HepG2 (cell line): Measurements from ENCODE around the gene PANK2. TPM values are rescaled to one million over a fixed set of nuclear protein-coding genes. Genes with fewer than 3 reads are reported as not detected.

Source experiments
- ATAC-seq: fragments of 200-7000 bp; cut with Tn5 transposase; 3 replicates; pipeline ENCODE4 v1.9.1; 2020; ENCODE audit warnings: mild to moderate bottlenecking, moderate library complexity
- BruUV-seq: library from RNA; stranded (reverse); fragments of 400-500 nt; replicated peaks from 2 replicates; lab custom pipeline; 2021; lab: Mats Ljungman, UMichigan
- CTCF ChIA-PET: fragments of 300-600 bp; formaldehyde crosslinking; extraction: SDS; loops from one replicate; lab custom pipeline; 2021; ENCODE audit warnings: low total read pairs, inconsistent platforms, low intra/inter-chr PET ratio; lab: Yijun Ruan, JAX
- POLR2A ChIA-PET: fragments of 350-600 bp; sonication (Branson Sonifier 250); formaldehyde crosslinking; loops from one replicate; lab custom pipeline; 2020; ENCODE audit warnings: antibody characterized with exemption, inconsistent platforms; lab: Yijun Ruan, JAX
- DNase-seq: peaks from one replicate; pipeline ENCODE4 v3.0.0-alpha.2; 2015; ENCODE audit warnings: low spot score
- FAIRE-seq: peaks from 3 replicates; lab custom pipeline; 2011; peaks lifted over from hg19 to GRCh38; lab: Jason Lieb, UNC
- H2AFZ ChIP-seq: one replicate; pipeline ENCODE4 v1.6.1; 2011; ENCODE audit warnings: low read length, inconsistent platforms
- H3K27ac ChIP-seq: fragments of 300-600 bp; 3 replicates; pipeline ENCODE4 v1.8.0; 2011; ENCODE audit warnings: mixed run types, mild to moderate bottlenecking, mixed read lengths, low read length, inconsistent platforms; ENCODE audit not compliant: insufficient read depth; ENCODE audit errors: extremely low read length
- H3K27me3 ChIP-seq, 2 experiments: fragments of 200-600 bp in 1 of 2; 2 replicates in 1 of 2; 3 replicates in 1 of 2; pipeline versions ENCODE4 v1.6.0 to v1.8.0; 2011; ENCODE audit warnings: low read length in 2 of 2, mild to moderate bottlenecking in 2 of 2, moderate library complexity in 2 of 2, inconsistent platforms in 1 of 2; ENCODE audit not compliant: insufficient read depth in 2 of 2, control insufficient read depth in 1 of 2
- H3K36me3 ChIP-seq, 2 experiments: fragments of 200-600 bp in 1 of 2; replicated peaks in 1 of 2; 2 replicates in 1 of 2; 3 replicates in 1 of 2; pipeline versions ENCODE4 v1.5.1 to v1.8.0; 2011; ENCODE audit warnings: low read length in 2 of 2, inconsistent platforms in 1 of 2; ENCODE audit not compliant: insufficient read depth in 2 of 2, control insufficient read depth in 1 of 2
- H3K4me1 ChIP-seq: 2 replicates; pipeline ENCODE4 v1.5.1; 2012; ENCODE audit warnings: low read length, inconsistent platforms; ENCODE audit not compliant: insufficient read depth
- H3K4me2 ChIP-seq: 2 replicates; pipeline ENCODE4 v1.6.0; 2011; ENCODE audit warnings: low read depth, low read length, inconsistent platforms
- H3K4me3 ChIP-seq, 3 experiments: fragments of 200-600 bp in 1 of 3; sonication (generic), shearing (Covaris generic) in 1 of 3; replicated peaks in 1 of 3; 2 replicates each; pipeline ENCODE4 v1.5.1; 2011 to 2016; ENCODE audit warnings: low read length in 3 of 3, inconsistent platforms in 2 of 3, low read depth in 2 of 3, mild to moderate bottlenecking in 2 of 3, control low read depth in 1 of 3, mixed read lengths in 1 of 3; ENCODE audit not compliant: insufficient read depth in 1 of 3
- H3K79me2 ChIP-seq: one replicate; pipeline ENCODE4 v1.6.1; 2011; ENCODE audit warnings: low read length, inconsistent platforms; ENCODE audit not compliant: insufficient read depth
- H3K9ac ChIP-seq: 2 replicates; pipeline ENCODE4 v1.6.0; 2011; ENCODE audit warnings: mild to moderate bottlenecking, low read depth, low read length, inconsistent platforms; ENCODE audit not compliant: insufficient read depth
- H3K9me3 ChIP-seq: 2 replicates; pipeline ENCODE4 v1.5.1; 2012; ENCODE audit warnings: mild to moderate bottlenecking, low read length
- H4K20me1 ChIP-seq: 2 replicates; pipeline ENCODE4 v1.6.0; 2011; ENCODE audit warnings: inconsistent platforms, mild to moderate bottlenecking, low read length, moderate library complexity; ENCODE audit not compliant: insufficient read depth
- CCAR2 ChIP-seq: fragments of 200-400 bp; formaldehyde crosslinking; optimal IDR thresholded peaks from 2 replicates; pipeline ENCODE3; 2018; ENCODE audit warnings: low read depth, mild to moderate bottlenecking, low read length, moderate library complexity
- FOSL2 ChIP-seq: sonication (generic); formaldehyde crosslinking; IDR thresholded peaks from 2 replicates; pipeline ENCODE4 v1.4.0; 2020; ENCODE audit warnings: missing genetic modification reagents
- KLF16 ChIP-seq, 2 experiments: sonication (generic) in 1 of 2; formaldehyde crosslinking in 1 of 2; IDR thresholded peaks; 2 replicates each; pipeline versions ENCODE4 v1.6.1 to v1.8.0; 2016 to 2023; ENCODE audit warnings: missing genetic modification reagents in 2 of 2, missing compliant biosample characterization in 1 of 2
- MIER3 ChIP-seq: IDR thresholded peaks from 2 replicates; pipeline ENCODE4 v1.6.1; 2016; ENCODE audit warnings: missing compliant biosample characterization, borderline replicate concordance
- POLR2AphosphoS2 ChIP-seq: IDR thresholded peaks from 2 replicates; pipeline ENCODE4 v1.6.1; 2011; ENCODE audit warnings: low read depth, low read length, improper control_type of control experiment
- ZNF556 ChIP-seq: sonication (generic); formaldehyde crosslinking; IDR thresholded peaks from 2 replicates; pipeline ENCODE4 v1.4.0; 2020; ENCODE audit warnings: mild to moderate bottlenecking, missing genetic modification reagents, borderline replicate concordance
- ZNF558 ChIP-seq: sonication (generic); formaldehyde crosslinking; IDR thresholded peaks from 2 replicates; pipeline ENCODE4 v1.9.0; 2022; ENCODE audit warnings: mild to moderate bottlenecking, missing genetic modification reagents, borderline replicate concordance
- ZNF776 ChIP-seq: sonication (generic); formaldehyde crosslinking; IDR thresholded peaks from 2 replicates; pipeline ENCODE4 v1.4.0; 2020; ENCODE audit warnings: mild to moderate bottlenecking, missing genetic modification reagents
- WGBS: methylation state at CpG from one replicate; pipeline ENCODE4 v1.1.6; 2017; ENCODE audit warnings: low lambda C conversion rate; 5-methylcytosine and 5-hydroxymethylcytosine counted together
- in situ Hi-C: cut with HindIII; loops from 2 replicates; pipeline ENCODE4 v1.10.0; 2017; ENCODE audit warnings: low pct_unique_long_range_greater_than_20kb; ENCODE audit not compliant: extremely low pct_ligation_motif_present
- intact Hi-C: fragments of 100-400 bp; cut with micrococcal nuclease; formaldehyde crosslinking; loops from one replicate; pipeline ENCODE4 v1.10.0; 2022; ENCODE audit not compliant: unreplicated experiment
- polyA plus RNA-seq, 8 experiments: library from polyadenylated mRNA; depleted of rRNA in 3 of 8; stranded (reverse) in 7 of 8; unstranded in 1 of 8; fragments of >200 nt; fragmentation: Illumina TruSeq in 4 of 8; extraction: Trizol in 4 of 8; gene quantifications; 2 replicates each; pipeline versions ENCODE4 v1.2.1 to v1.2.3, GENCODE V29; 2011 to 2016; ENCODE audit warnings: low read depth in 4 of 8, missing spikeins in 1 of 8, mixed read lengths in 1 of 8; ENCODE audit not compliant: insufficient read depth in 1 of 8
- total RNA-seq, 5 experiments: library from RNA; depleted of rRNA; stranded (reverse); fragments of >200 nt; fragmentation: Illumina TruSeq; extraction: Trizol; gene quantifications; 2 replicates each; pipeline ENCODE4 v1.2.3, GENCODE V29; 2016; ENCODE audit warnings: low read depth in 1 of 5
- TF ChIP-seq, protein P1 (sequence below): sonication (generic); formaldehyde crosslinking; IDR thresholded peaks from 2 replicates; pipeline ENCODE4 v1.4.0; 2020; ENCODE audit warnings: low read depth, missing genetic modification reagents
- TF ChIP-seq, protein P2 (sequence below): sonication (generic); formaldehyde crosslinking; IDR thresholded peaks from 2 replicates; pipeline ENCODE4 v1.4.0; 2020; ENCODE audit warnings: missing genetic modification reagents
- TF ChIP-seq, protein P3 (sequence below): sonication (generic); formaldehyde crosslinking; IDR thresholded peaks from 2 replicates; pipeline ENCODE4 v1.4.0; 2020; ENCODE audit warnings: missing genetic modification reagents
- TF ChIP-seq, protein P4 (sequence below): sonication (generic); formaldehyde crosslinking; IDR thresholded peaks from 2 replicates; pipeline ENCODE4 v1.8.0; 2022; ENCODE audit warnings: missing genetic modification reagents, low read depth, mild to moderate bottlenecking, borderline replicate concordance

Gene PANK2
- total and polyA plus RNA-seq, 2 of the 13 experiments (the other 11 are each of a cell fraction or from before 2014, with no cell fraction given), result 39.2 to 123 TPM

DNA sequence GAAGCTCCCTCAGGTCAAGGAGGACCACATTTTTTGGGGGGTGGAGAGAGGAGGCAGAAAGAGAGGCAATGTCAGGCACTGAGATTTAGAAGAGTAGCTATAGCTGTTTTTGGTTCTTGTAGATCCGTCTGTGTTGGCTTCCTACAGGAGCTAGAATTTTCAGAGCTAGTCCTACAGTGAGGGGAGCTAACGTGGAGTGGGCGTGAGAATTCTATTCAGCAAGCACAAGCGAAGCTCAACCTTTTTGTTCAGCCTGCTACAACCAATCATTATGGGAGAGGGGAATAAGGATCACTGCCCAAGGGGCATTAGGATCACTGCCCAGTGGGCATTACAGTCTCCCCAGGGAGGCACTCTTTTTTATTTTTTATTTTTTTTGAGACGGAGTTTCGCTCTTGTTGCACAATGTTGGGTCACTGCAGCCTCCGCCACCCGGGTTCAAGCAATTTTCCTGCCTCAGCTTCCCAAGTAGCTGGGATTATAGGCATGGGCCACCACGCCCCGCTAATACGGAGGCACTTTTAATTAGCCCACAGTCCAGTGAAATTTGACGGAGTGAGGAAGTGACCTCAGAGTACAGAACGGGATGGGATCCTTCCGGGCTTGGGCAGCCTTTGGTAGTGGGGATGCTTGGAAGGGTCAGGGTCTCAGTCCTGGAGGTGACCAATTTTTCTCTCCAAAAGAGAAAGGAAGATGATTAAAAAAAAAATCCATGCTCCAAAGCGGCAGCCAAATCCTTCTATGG, 1.1 kb upstream of the PANK2 start:
- ATAC-seq, result peak; percentile 1
- TSS peak; percentile 69 for BruUV-seq
- WGBS, result 46% methylated on average over 15 of the region's 15 CpGs
- CTCF ChIA-PET, result no interaction called here
- POLR2A ChIA-PET, result interaction anchor here (0.7 to 1.3 kb wide), 5 partner anchors 10 to 197 kb away, joined by 3 to 4 read pairs (median 4); partner anchors contain the start of gene MAVS
- DNase-seq, result no peak
- H3K4me1 ChIP-seq, result peaks cover 38% of the 10 kb centered on the region
- peak overlapping the region; percentile 80 for H3K27ac ChIP-seq
- intact Hi-C loops, result loop anchor here (2.0 to 5.0 kb wide), 2 partner anchors 67 to 199 kb away; partner anchors contain the start of gene AP5S1
- H3K79me2 ChIP-seq, result peaks cover 53% of the 10 kb centered on the region
- H3K9me3 ChIP-seq, result no peaks in the 10 kb centered on the region
- peak overlapping the region; percentile 97 for H3K9ac ChIP-seq
- peak overlapping the region; percentile 91 for H3K4me2 ChIP-seq
- in situ Hi-C loops, result loop anchor here (5.0 to 10.0 kb wide), 2 partner anchors 57 to 199 kb away; no protein-coding TSS in a partner anchor
- H4K20me1 ChIP-seq, result peaks cover 32% of the 10 kb centered on the region
- no peak for FAIRE-seq
- H3K27me3 ChIP-seq, result no peaks in the 10 kb centered on the region; a peak in 1 of 5 replicates
- no peak overlapping the region for H2AFZ ChIP-seq
- peak overlapping the region; percentile 86 to 94 (median 94) for H3K4me3 ChIP-seq
- H3K36me3 ChIP-seq, result peaks cover 1 to 8% of the 10 kb centered on the region in 2 experiments; a peak in 3 of 5 replicates
- TF ChIP-seq, protein P1, sequence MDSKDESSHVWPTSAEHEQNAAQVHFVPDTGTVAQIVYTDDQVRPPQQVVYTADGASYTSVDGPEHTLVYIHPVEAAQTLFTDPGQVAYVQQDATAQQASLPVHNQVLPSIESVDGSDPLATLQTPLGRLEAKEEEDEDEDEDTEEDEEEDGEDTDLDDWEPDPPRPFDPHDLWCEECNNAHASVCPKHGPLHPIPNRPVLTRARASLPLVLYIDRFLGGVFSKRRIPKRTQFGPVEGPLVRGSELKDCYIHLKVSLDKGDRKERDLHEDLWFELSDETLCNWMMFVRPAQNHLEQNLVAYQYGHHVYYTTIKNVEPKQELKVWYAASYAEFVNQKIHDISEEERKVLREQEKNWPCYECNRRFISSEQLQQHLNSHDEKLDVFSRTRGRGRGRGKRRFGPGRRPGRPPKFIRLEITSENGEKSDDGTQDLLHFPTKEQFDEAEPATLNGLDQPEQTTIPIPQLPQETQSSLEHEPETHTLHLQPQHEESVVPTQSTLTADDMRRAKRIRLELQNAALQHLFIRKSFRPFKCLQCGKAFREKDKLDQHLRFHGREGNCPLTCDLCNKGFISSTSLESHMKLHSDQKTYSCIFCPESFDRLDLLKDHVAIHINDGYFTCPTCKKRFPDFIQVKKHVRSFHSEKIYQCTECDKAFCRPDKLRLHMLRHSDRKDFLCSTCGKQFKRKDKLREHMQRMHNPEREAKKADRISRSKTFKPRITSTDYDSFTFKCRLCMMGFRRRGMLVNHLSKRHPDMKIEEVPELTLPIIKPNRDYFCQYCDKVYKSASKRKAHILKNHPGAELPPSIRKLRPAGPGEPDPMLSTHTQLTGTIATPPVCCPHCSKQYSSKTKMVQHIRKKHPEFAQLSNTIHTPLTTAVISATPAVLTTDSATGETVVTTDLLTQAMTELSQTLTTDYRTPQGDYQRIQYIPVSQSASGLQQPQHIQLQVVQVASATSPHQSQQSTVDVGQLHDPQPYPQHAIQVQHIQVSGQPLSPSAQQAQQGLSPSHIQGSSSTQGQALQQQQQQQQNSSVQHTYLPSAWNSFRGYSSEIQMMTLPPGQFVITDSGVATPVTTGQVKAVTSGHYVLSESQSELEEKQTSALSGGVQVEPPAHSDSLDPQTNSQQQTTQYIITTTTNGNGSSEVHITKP (CRISPR knock-in tag), result peak; percentile 14; the same call in 1 of the 2 replicates
- TF ChIP-seq CCAR2 (no peak), KLF16 (CRISPR knock-in tag; IDR thresholded peaks at IDR 0.05) (no peak), ZNF556 (no peak), MIER3 (no peak), FOSL2 (CRISPR knock-in tag) (no peak), ZNF776 (CRISPR knock-in tag) (no peak), POLR2AphosphoS2 (0 out of 2 replicates have a peak, but pooled peaks have one; percentile 1), ZNF558 (CRISPR knock-in tag) (no peak)
- TF ChIP-seq, protein P2, sequence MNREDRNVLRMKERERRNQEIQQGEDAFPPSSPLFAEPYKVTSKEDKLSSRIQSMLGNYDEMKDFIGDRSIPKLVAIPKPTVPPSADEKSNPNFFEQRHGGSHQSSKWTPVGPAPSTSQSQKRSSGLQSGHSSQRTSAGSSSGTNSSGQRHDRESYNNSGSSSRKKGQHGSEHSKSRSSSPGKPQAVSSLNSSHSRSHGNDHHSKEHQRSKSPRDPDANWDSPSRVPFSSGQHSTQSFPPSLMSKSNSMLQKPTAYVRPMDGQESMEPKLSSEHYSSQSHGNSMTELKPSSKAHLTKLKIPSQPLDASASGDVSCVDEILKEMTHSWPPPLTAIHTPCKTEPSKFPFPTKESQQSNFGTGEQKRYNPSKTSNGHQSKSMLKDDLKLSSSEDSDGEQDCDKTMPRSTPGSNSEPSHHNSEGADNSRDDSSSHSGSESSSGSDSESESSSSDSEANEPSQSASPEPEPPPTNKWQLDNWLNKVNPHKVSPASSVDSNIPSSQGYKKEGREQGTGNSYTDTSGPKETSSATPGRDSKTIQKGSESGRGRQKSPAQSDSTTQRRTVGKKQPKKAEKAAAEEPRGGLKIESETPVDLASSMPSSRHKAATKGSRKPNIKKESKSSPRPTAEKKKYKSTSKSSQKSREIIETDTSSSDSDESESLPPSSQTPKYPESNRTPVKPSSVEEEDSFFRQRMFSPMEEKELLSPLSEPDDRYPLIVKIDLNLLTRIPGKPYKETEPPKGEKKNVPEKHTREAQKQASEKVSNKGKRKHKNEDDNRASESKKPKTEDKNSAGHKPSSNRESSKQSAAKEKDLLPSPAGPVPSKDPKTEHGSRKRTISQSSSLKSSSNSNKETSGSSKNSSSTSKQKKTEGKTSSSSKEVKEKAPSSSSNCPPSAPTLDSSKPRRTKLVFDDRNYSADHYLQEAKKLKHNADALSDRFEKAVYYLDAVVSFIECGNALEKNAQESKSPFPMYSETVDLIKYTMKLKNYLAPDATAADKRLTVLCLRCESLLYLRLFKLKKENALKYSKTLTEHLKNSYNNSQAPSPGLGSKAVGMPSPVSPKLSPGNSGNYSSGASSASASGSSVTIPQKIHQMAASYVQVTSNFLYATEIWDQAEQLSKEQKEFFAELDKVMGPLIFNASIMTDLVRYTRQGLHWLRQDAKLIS, result 0 out of 2 replicates have a peak, but pooled peaks have one; percentile 25
- TF ChIP-seq, protein P3, sequence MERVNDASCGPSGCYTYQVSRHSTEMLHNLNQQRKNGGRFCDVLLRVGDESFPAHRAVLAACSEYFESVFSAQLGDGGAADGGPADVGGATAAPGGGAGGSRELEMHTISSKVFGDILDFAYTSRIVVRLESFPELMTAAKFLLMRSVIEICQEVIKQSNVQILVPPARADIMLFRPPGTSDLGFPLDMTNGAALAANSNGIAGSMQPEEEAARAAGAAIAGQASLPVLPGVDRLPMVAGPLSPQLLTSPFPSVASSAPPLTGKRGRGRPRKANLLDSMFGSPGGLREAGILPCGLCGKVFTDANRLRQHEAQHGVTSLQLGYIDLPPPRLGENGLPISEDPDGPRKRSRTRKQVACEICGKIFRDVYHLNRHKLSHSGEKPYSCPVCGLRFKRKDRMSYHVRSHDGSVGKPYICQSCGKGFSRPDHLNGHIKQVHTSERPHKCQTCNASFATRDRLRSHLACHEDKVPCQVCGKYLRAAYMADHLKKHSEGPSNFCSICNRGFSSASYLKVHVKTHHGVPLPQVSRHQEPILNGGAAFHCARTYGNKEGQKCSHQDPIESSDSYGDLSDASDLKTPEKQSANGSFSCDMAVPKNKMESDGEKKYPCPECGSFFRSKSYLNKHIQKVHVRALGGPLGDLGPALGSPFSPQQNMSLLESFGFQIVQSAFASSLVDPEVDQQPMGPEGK (CRISPR knock-in tag), result no peak
- TF ChIP-seq, protein P4, sequence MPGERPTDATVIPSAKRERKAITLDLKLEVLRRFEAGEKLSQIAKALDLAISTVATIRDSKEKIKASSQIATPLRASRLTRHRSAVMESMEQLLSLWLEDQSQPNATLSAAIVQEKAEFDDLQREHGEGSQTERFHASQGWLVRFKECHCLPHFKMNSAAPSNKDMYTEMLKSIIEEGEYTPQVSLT, result peak; percentile 13; the same call in 1 of the 2 replicates
